A204.1 (cell line): ENCODE measurements around the gene BTNL2.
"Not testable (repeated sequence)": the region's sequence is repeated elsewhere in the genome, so short reads cannot be mapped to it uniquely, and the experiment has no call there.

Experiments
- FAIRE-seq: peaks from 2 replicates; lab custom pipeline; 2012; peaks lifted over from hg19 to GRCh38; lab: Jason Lieb, UNC

BTNL2 gene

GRCh38 chr6:32367644-32368043 lies 39.3 kb downstream of the BTNL2 start:
- no peak for FAIRE-seq

DNA sequence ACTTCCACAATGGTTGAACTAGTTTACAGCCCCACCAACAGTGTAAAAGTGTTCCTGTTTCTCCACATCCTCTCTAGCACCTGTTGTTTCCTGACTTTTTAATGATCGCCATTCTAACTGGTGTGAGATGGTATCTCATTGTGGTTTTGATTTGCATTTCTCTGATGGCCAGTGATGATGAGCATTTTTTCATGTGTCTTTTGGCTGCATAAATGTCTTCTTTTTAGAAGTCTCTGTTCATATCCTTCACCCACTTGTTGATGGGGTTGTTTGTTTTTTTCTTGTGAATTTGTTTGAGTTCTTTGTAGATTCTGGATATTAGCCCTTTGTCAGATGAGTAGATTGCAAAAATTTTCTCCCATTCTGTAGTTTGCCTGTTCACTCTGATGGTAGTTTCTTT lies 47.8 kb downstream of the BTNL2 start:
- not testable (repeated sequence) for FAIRE-seq

DNA sequence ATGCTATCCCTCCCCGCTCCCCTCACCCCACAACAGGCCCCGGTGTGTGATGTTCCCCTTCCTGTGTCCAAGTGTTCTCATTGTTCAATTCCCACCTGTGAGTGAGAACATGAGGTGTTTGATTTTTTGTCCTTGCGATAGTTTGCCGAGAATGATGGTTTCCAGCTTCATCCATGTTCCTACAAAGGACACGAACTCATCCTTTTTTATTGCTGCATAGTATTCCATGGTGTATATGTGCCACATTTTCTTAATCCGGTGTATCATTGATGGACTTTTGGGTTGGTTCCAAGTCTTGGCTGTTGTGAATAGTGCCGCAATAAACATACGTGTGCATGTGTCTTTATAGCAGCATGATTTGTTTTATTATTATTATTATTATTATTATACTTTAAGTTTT lies 48.4 kb downstream of the BTNL2 start:
- FAIRE-seq = not testable (repeated sequence)

- FAIRE-seq = no peak
Measured at GRCh38 chr6:32355018-32355417, 52.0 kb downstream of the BTNL2 start.

DNA sequence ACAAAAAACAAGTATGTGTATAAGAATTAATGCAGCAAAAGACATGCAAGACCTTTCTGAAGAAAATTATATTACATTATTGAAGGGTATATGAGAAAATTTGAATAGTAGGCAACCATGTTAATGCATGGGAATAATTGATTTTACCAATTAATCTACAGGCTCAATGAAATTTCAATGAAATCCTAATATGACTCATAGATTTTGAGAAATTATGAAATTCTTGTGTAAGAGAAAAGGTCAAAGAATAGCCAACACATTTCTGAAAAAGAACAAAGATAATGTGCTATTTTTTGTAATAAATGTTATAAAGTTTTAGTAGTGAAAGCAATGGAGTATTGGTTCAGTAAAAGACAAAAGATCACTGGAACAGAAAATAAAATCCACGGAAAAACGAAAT lies 53.6 kb downstream of the BTNL2 start:
- FAIRE-seq = no peak
